ENCODE data around the gene SKAP1. TPM values are rescaled to one million over a fixed set of nuclear protein-coding genes. Genes with fewer than 3 reads are reported as not detected.

SKAP1 gene
- total RNA-seq, 1 donor from 2014 or later, result not detected

- Mint-ChIP-seq H3K4me3 (ENCODE audit: unreplicated experiment) (no peak overlapping the region), H3K9me3 (ENCODE audit: unreplicated experiment) (no peaks in the 10 kb centered on the region), H3K27me3 (ENCODE audit: unreplicated experiment) (no peaks in the 10 kb centered on the region), H3K4me1 (ENCODE audit: low read depth, unreplicated experiment) (peaks cover 7% of the 10 kb centered on the region), H3K36me3 (ENCODE audit: unreplicated experiment) (no peaks in the 10 kb centered on the region), H3K27ac (ENCODE audit: unreplicated experiment) (no peak overlapping the region)
- DNase-seq, result no peak
- peak; percentile 10 for TF ChIP-seq CTCF (IDR thresholded peaks at IDR 0.05; ENCODE audit: partially characterized antibody, unreplicated experiment)
These were observed 248.4 kb downstream of the SKAP1 start for GRCh38 chr17:48181653-48182052.

- H3K9me3 Mint-ChIP-seq (ENCODE audit: unreplicated experiment), result no peaks in the 10 kb centered on the region
- no peaks in the 10 kb centered on the region for H3K27me3 Mint-ChIP-seq (ENCODE audit: unreplicated experiment)
- peaks cover 9% of the 10 kb centered on the region for H3K4me1 Mint-ChIP-seq (ENCODE audit: low read depth, unreplicated experiment)
- no peaks in the 10 kb centered on the region for H3K36me3 Mint-ChIP-seq (ENCODE audit: unreplicated experiment)
- no peak overlapping the region for H3K27ac Mint-ChIP-seq (ENCODE audit: unreplicated experiment)
- H3K4me3 Mint-ChIP-seq (ENCODE audit: unreplicated experiment), result no peak overlapping the region
- DNase-seq, result no peak
- TF ChIP-seq CTCF (IDR thresholded peaks at IDR 0.05; ENCODE audit: partially characterized antibody, unreplicated experiment), result no peak
These were observed 249.0 kb downstream of the SKAP1 start for GRCh38 chr17:48180842-48181629.

GRCh38 chr17:48179071-48179945, 250.7 kb downstream of the SKAP1 start:
- no peak for TF ChIP-seq CTCF (IDR thresholded peaks at IDR 0.05; ENCODE audit: partially characterized antibody, unreplicated experiment)
- H3K9me3 Mint-ChIP-seq (ENCODE audit: unreplicated experiment), result no peaks in the 10 kb centered on the region
- peaks cover 9% of the 10 kb centered on the region for H3K4me1 Mint-ChIP-seq (ENCODE audit: low read depth, unreplicated experiment)
- no peaks in the 10 kb centered on the region for H3K36me3 Mint-ChIP-seq (ENCODE audit: unreplicated experiment)
- no peaks in the 10 kb centered on the region for H3K27me3 Mint-ChIP-seq (ENCODE audit: unreplicated experiment)
- no peak overlapping the region for H3K27ac Mint-ChIP-seq (ENCODE audit: unreplicated experiment)
- H3K4me3 Mint-ChIP-seq (ENCODE audit: unreplicated experiment), result no peak overlapping the region
- DNase-seq, result no peak

- H3K27ac Mint-ChIP-seq (ENCODE audit: unreplicated experiment), result no peak overlapping the region
- H3K9me3 Mint-ChIP-seq (ENCODE audit: unreplicated experiment), result no peaks in the 10 kb centered on the region
- H3K4me1 Mint-ChIP-seq (ENCODE audit: low read depth, unreplicated experiment), result peaks cover 8% of the 10 kb centered on the region
- no peak for DNase-seq
- H3K27me3 Mint-ChIP-seq (ENCODE audit: unreplicated experiment), result no peaks in the 10 kb centered on the region
- no peak overlapping the region for H3K4me3 Mint-ChIP-seq (ENCODE audit: unreplicated experiment)
- no peaks in the 10 kb centered on the region for H3K36me3 Mint-ChIP-seq (ENCODE audit: unreplicated experiment)
- no peak for TF ChIP-seq CTCF (IDR thresholded peaks at IDR 0.05; ENCODE audit: partially characterized antibody, unreplicated experiment)
These were observed 251.7 kb downstream of the SKAP1 start for GRCh38 chr17:48178317-48178716.
